Measurements from ENCODE around the gene ELOVL5.

DNA sequence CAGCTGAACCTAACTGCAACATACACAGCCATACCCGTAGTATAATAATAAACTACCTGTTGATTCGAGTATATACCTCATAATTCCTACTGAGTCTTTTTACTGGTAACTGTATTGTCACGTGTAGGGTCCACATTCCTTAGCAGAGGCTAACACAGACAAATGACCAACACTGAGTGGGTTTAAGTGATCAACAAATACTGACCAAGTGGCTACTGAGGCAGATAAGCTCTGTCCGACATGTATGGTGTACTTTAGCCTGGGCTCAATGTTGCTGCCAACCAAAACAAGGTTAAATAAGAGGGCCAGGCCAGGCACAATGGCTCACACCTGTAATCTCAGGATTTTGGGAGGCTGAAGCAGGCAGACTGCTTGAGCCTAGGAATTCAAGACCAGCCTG lies 12.7 kb downstream of the ELOVL5 start:
- TF ChIP-seq, protein P1, sequence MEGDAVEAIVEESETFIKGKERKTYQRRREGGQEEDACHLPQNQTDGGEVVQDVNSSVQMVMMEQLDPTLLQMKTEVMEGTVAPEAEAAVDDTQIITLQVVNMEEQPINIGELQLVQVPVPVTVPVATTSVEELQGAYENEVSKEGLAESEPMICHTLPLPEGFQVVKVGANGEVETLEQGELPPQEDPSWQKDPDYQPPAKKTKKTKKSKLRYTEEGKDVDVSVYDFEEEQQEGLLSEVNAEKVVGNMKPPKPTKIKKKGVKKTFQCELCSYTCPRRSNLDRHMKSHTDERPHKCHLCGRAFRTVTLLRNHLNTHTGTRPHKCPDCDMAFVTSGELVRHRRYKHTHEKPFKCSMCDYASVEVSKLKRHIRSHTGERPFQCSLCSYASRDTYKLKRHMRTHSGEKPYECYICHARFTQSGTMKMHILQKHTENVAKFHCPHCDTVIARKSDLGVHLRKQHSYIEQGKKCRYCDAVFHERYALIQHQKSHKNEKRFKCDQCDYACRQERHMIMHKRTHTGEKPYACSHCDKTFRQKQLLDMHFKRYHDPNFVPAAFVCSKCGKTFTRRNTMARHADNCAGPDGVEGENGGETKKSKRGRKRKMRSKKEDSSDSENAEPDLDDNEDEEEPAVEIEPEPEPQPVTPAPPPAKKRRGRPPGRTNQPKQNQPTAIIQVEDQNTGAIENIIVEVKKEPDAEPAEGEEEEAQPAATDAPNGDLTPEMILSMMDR (IDR thresholded peaks at IDR 0.05) = no peak
- TF ChIP-seq POLR2A (IDR thresholded peaks at IDR 0.05; ENCODE audit: low read depth) (no peak), POLR2AphosphoS5 (IDR thresholded peaks at IDR 0.05) (no peak), EP300 (IDR thresholded peaks at IDR 0.05) (no peak)

Measured in esophagus muscularis mucosa (tissue), 4 donors.